ENCODE measurements around the gene AARS2. TPM values are rescaled to one million over a fixed set of nuclear protein-coding genes. Genes with fewer than 3 reads are reported as not detected.

AARS2 gene
- total RNA-seq, 1 experiment from 2014 or later, result 11.6 TPM

DNA sequence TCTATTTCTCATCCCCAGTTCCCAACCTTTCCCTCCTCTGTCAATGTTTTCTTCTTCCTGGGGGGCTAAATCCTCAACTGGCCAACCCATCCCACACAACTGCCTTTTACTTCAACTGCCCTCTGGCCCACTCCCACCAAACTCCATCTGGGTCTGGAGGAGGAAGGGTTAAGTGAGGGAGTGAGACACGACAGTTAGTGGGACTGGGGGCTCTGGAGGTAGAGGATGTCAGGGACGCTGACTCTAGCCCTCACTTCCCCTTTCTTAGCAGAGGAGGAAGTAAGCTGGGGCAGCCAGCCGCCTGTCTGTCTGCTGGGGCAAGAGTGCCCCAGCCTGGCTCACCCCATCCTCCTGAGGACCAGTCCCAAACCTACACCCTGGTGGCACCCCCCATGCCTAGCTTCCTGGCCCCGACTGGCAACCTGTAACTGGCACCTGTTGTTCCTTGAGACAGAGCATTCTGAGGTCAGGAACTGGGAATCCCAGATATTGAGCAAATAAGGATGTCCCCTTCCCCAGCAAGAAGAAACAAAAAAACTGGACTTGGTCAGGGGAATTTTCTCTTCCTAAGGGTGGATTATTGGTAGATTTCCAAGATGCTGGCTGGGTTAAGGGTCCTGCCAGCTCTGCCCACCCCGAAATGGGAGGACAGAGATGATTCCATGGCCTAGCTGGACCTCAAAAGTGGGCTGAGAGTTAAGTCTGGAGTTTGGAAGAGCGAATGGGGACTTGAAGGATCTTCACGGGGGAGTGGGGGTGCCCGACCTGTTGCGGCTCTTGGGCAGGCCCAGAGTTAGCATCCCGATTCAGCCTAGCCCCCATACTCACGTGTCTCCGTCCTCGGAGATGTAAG, 48.8 kb downstream of the AARS2 start:
- peaks cover 26% of the 10 kb centered on the region for H3K79me2 ChIP-seq (ENCODE audit: low read depth)
- peak overlapping the region; percentile 100 for H3K4me2 ChIP-seq
- H3F3A ChIP-seq (ENCODE audit: insufficient read depth, low read depth), result peaks cover 11% of the 10 kb centered on the region; the same call in 1 of the 2 replicates
- no peaks in the 10 kb centered on the region; the same call in 1 of the 2 replicates for H3K27me3 ChIP-seq (ENCODE audit: insufficient read depth, low read depth)
- no peaks in the 10 kb centered on the region; the same call in 1 of the 2 replicates for H4K20me1 ChIP-seq (ENCODE audit: insufficient read depth)
- H3K27ac ChIP-seq, result no peak overlapping the region
- peak overlapping the region; percentile 91 for H2AFZ ChIP-seq
- DNase-seq, result no peak
- H3K4me1 ChIP-seq (replicated peaks; ENCODE audit: insufficient read depth), result peaks cover 21% of the 10 kb centered on the region
- POLR2A ChIA-PET (ENCODE audit: unreplicated experiment), result interaction anchor here (0.6 to 0.9 kb wide), 4 partner anchors 9 to 48 kb away, joined by 3 to 11 read pairs (median 4); no protein-coding TSS in a partner anchor
- no peaks in the 10 kb centered on the region for H3K9me3 ChIP-seq (ENCODE audit: insufficient read depth, low read depth)
- TF ChIP-seq EZH2 (IDR thresholded peaks at IDR 0.05; ENCODE audit: low read depth), result no peak
- TF ChIP-seq, protein P1, sequence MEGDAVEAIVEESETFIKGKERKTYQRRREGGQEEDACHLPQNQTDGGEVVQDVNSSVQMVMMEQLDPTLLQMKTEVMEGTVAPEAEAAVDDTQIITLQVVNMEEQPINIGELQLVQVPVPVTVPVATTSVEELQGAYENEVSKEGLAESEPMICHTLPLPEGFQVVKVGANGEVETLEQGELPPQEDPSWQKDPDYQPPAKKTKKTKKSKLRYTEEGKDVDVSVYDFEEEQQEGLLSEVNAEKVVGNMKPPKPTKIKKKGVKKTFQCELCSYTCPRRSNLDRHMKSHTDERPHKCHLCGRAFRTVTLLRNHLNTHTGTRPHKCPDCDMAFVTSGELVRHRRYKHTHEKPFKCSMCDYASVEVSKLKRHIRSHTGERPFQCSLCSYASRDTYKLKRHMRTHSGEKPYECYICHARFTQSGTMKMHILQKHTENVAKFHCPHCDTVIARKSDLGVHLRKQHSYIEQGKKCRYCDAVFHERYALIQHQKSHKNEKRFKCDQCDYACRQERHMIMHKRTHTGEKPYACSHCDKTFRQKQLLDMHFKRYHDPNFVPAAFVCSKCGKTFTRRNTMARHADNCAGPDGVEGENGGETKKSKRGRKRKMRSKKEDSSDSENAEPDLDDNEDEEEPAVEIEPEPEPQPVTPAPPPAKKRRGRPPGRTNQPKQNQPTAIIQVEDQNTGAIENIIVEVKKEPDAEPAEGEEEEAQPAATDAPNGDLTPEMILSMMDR (conservative IDR thresholded peaks at IDR 0.05), result no peak
- no peaks in the 10 kb centered on the region for H3K36me3 ChIP-seq (ENCODE audit: low read depth)
- CTCF ChIA-PET, result interaction anchor here (0.7 kb wide), 1 partner anchor 1382 kb away, joined by 3 read pairs; no protein-coding TSS in a partner anchor
- peak overlapping the region; percentile 89 for H3K4me3 ChIP-seq
- intact Hi-C loops (cut with micrococcal nuclease; ENCODE audit: unreplicated experiment), result loop anchor here (1.0 to 5.0 kb wide), 3 partner anchors 123 to 193 kb away; partner anchors contain the start of gene CDC5L
- H3K9me2 ChIP-seq (ENCODE audit: insufficient read depth), result no peaks in the 10 kb centered on the region
- no TSS peak for BruUV-seq (replicated peaks)

DNA sequence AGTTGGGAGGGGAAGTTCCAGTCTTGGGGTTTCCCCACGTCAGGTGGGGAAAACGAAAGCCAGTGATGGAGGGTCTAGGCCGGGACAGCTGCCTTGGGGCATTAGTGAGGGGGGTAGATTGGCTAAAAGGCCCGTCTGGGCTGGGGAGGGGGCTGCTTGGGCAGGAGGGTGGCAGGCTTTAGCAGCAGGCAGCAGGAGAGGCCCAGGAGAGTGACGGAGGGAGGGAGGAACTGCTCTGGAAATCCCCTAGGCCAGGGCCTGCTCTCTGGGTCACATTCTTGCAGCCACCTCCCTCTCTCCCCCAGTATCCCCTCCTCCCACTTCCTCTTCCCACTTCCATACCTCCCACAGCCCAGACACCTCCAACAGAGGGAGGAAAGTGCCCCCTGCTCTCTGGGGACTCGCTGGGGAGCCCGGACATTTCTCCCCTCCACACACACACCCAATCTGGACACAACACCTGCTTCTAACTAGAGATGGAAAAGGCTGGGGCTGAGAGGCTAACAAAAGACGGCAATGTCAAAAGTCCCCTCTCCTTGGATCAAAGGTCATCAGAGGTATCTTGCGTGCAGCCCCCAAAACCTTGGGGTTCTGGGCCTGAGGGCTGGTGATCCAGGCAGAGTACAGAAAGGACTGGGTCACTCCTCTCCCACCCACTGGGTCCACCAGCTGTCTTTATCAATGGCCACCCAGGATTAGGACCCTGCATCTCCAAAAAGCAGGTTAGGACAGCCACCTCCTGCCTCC, 49.6 kb downstream of the AARS2 start:
- H3F3A ChIP-seq (ENCODE audit: insufficient read depth, low read depth), result peaks cover 6% of the 10 kb centered on the region; the same call in 1 of the 2 replicates
- peaks cover 21% of the 10 kb centered on the region for H3K4me1 ChIP-seq (replicated peaks; ENCODE audit: insufficient read depth)
- no peaks in the 10 kb centered on the region for H3K36me3 ChIP-seq (ENCODE audit: low read depth)
- H3K4me3 ChIP-seq, result peak overlapping the region; percentile 89; the same call in 1 of the 2 replicates
- DNase-seq, result peak in 1 of 2 experiments; percentile 32
- H3K4me2 ChIP-seq, result peak overlapping the region; percentile 100
- H3K27me3 ChIP-seq (ENCODE audit: insufficient read depth, low read depth), result no peaks in the 10 kb centered on the region
- no peak for TF ChIP-seq EZH2 (IDR thresholded peaks at IDR 0.05; ENCODE audit: low read depth)
- TF ChIP-seq, protein P1 (conservative IDR thresholded peaks at IDR 0.05), result no peak
- CTCF ChIA-PET, result no interaction called here
- intact Hi-C loops (cut with micrococcal nuclease; ENCODE audit: unreplicated experiment), result no loop called here
- no peak overlapping the region for H2AFZ ChIP-seq
- H3K9me2 ChIP-seq (ENCODE audit: insufficient read depth), result no peaks in the 10 kb centered on the region
- no peak overlapping the region for H3K27ac ChIP-seq
- peaks cover 26% of the 10 kb centered on the region for H3K79me2 ChIP-seq (ENCODE audit: low read depth)
- H4K20me1 ChIP-seq (ENCODE audit: insufficient read depth), result no peaks in the 10 kb centered on the region; the same call in 1 of the 2 replicates
- no TSS peak for BruUV-seq (replicated peaks)
- no peaks in the 10 kb centered on the region for H3K9me3 ChIP-seq (ENCODE audit: insufficient read depth, low read depth)
- POLR2A ChIA-PET (ENCODE audit: unreplicated experiment), result interaction anchor here (0.6 kb wide), 1 partner anchor 49 kb away, joined by 3 read pairs; no protein-coding TSS in a partner anchor
